Measurements from ENCODE around the gene DOCK9. TPM values are rescaled to one million over a fixed set of nuclear protein-coding genes. Genes with fewer than 3 reads are reported as not detected.

The DOCK9 gene
- total and polyA plus RNA-seq, 9 of the 15 experiments (the other 6 are each of a cell fraction or from before 2014, with no cell fraction given), result 3.5 to 25.3 (median 16.7) TPM

GRCh38 chr13:98822225-98822606 is 155.6 kb downstream of the DOCK9 start (continued):
- TF ChIP-seq HOMEZ (CRISPR knock-in tag; IDR thresholded peaks at IDR 0.05), result no peak
- no peak for TF ChIP-seq SMAD3 (CRISPR knock-in tag; conservative IDR thresholded peaks at IDR 0.05)
- no peak for TF ChIP-seq POLR2G (IDR thresholded peaks at IDR 0.05; ENCODE audit: low read depth, low read length)
- TF ChIP-seq CREB3 (tag; conservative IDR thresholded peaks at IDR 0.05; ENCODE audit: low read depth), result no peak
- no peak for TF ChIP-seq MED1 (CRISPR knock-in tag; IDR thresholded peaks at IDR 0.05; ENCODE audit: borderline replicate concordance)
- no peak for TF ChIP-seq ZNF644 (tag; IDR thresholded peaks at IDR 0.05; ENCODE audit: low read depth)
- TF ChIP-seq TAL1 (IDR thresholded peaks at IDR 0.05), result no peak

- 61% methylated on average over 8 of the region's 9 CpGs for WGBS (ENCODE audit: insufficient coverage, low coverage, missing lambda C conversion rate)
- POLR2A ChIA-PET, result interaction anchor here (0.6 kb wide), 1 partner anchor 81 kb away, joined by 3 read pairs; no protein-coding TSS in a partner anchor
- H3K9me3 ChIP-seq (replicated peaks; ENCODE audit: control insufficient read depth, insufficient read depth, low read depth, low read length), result no peaks in the 10 kb centered on the region
- TF ChIP-seq, protein P1, sequence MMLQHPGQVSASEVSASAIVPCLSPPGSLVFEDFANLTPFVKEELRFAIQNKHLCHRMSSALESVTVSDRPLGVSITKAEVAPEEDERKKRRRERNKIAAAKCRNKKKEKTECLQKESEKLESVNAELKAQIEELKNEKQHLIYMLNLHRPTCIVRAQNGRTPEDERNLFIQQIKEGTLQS (IDR thresholded peaks at IDR 0.05), result no peak
- TF ChIP-seq, protein P1 (CRISPR knock-in tag; conservative IDR thresholded peaks at IDR 0.05), result no peak
- TF ChIP-seq RBM25 (IDR thresholded peaks at IDR 0.05; ENCODE audit: low read depth, low read length, severe bottlenecking) (no peak), ZBED1 (IDR thresholded peaks at IDR 0.05) (no peak), ZNF197 (CRISPR knock-in tag; IDR thresholded peaks at IDR 0.05; ENCODE audit: low read depth) (no peak), SRSF3 (IDR thresholded peaks at IDR 0.05; ENCODE audit: insufficient read depth, low read length) (no peak), SLC30A9 (CRISPR knock-in tag; IDR thresholded peaks at IDR 0.05) (no peak), KAT8 (IDR thresholded peaks at IDR 0.05; ENCODE audit: low read depth) (no peak), CSDE1 (IDR thresholded peaks at IDR 0.05) (no peak), ZBTB17 (CRISPR knock-in tag; IDR thresholded peaks at IDR 0.05) (no peak)
- TF ChIP-seq, protein P2, sequence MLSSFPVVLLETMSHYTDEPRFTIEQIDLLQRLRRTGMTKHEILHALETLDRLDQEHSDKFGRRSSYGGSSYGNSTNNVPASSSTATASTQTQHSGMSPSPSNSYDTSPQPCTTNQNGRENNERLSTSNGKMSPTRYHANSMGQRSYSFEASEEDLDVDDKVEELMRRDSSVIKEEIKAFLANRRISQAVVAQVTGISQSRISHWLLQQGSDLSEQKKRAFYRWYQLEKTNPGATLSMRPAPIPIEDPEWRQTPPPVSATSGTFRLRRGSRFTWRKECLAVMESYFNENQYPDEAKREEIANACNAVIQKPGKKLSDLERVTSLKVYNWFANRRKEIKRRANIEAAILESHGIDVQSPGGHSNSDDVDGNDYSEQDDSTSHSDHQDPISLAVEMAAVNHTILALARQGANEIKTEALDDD (IDR thresholded peaks at IDR 0.05), result no peak
Measured at GRCh38 chr13:98821372-98822224, 156.3 kb downstream of the DOCK9 start.

More at GRCh38 chr13:98821372-98822224, 156.3 kb downstream of the DOCK9 start:
- Histone ChIP-seq H3K27me3 (ENCODE audit: control insufficient read depth in 2 of 2, insufficient read depth in 2 of 2, low read length in 2 of 2) (no peaks in the 10 kb centered on the region), H3K9me1 (ENCODE audit: control insufficient read depth, insufficient read depth, low read length) (no peaks in the 10 kb centered on the region), H4K20me1 (replicated peaks; ENCODE audit: control insufficient read depth, insufficient read depth, low read length) (no peaks in the 10 kb centered on the region), H3K27ac (ENCODE audit: extremely low read depth, low read depth, low read length) (no peak overlapping the region), H3K36me3 (ENCODE audit: control insufficient read depth, insufficient read depth, low read length) (peaks cover 22% of the 10 kb centered on the region; the same call in 2 of the 3 replicates), H3K4me2 (ENCODE audit: insufficient read depth, low read length) (no peak overlapping the region), H3K4me1 (replicated peaks in 1 of 2; ENCODE audit: control insufficient read depth in 2 of 2, insufficient read depth in 2 of 2, low read length in 2 of 2) (no peaks in the 10 kb centered on the region), H3K4me3 (no peak overlapping the region), H2AFZ (ENCODE audit: low read depth, low read length) (no peak overlapping the region), H3K9ac (ENCODE audit: insufficient read depth in 1 of 2, low read depth in 2 of 2, low read length in 2 of 2) (no peak overlapping the region), H3K79me2 (ENCODE audit: control insufficient read depth, insufficient read depth, low read length) (no peaks in the 10 kb centered on the region)
- ATAC-seq, result no peak
- in situ Hi-C loops (cut with MboI), result no loop called here
- no TSS peak for BruUV-seq (replicated peaks)
- intact Hi-C loops (cut with micrococcal nuclease), result no loop called here
- FAIRE-seq, result no peak
- DNase-seq (ENCODE audit: extremely low read depth in 1 of 4, low spot score in 3 of 4), result no peak
- CTCF ChIA-PET (ENCODE audit: low intra/inter-chr PET ratio), result no interaction called here

All from K562 (cell line).